DND-41 (cell line): ENCODE measurements around the gene TRMT11.

ENCODE experiments used
- CTCF ChIP-seq: IDR thresholded peaks from 2 replicates; pipeline ENCODE4 v1.5.1; 2012; ENCODE audit warnings: borderline replicate concordance, low read length, moderate library complexity, mild to moderate bottlenecking; ENCODE audit not compliant: poor library complexity, severe bottlenecking; ENCODE audit errors: extremely low read depth
- EZH2 ChIP-seq: IDR thresholded peaks from 3 replicates; pipeline ENCODE4 v1.6.1; 2012; ENCODE audit warnings: borderline replicate concordance, low read depth, mild to moderate bottlenecking, moderate library complexity, low read length, inconsistent platforms; ENCODE audit not compliant: severe bottlenecking

- TF ChIP-seq CTCF (no peak), EZH2 (no peak)
These were observed 46.5 kb upstream of the TRMT11 start for GRCh38 chr6:125939791-125940190.
